ENCODE results near the gene CTSE. TPM values are rescaled to one million over a fixed set of nuclear protein-coding genes. Genes with fewer than 3 reads are reported as not detected.
"Not testable (repeated sequence)": the region's sequence is repeated elsewhere in the genome, so short reads cannot be mapped to it uniquely, and the experiment has no call there.

The CTSE gene
- total RNA-seq, 1 experiment from 2014 or later = 0.48 TPM

- Histone ChIP-seq H3K27me3 (replicated peaks; ENCODE audit: control insufficient read depth, insufficient read depth, low read length) (no peaks in the 10 kb centered on the region), H3K4me3 (ENCODE audit: low read depth, low read length) (no peak overlapping the region), H3K9me3 (no peaks in the 10 kb centered on the region), H3K36me3 (ENCODE audit: control insufficient read depth, insufficient read depth, low read length) (no peaks in the 10 kb centered on the region), H3K4me1 (0 out of 2 replicates have a peak, but pooled peaks cover 6% of the 10 kb centered on the region)
- Mint-ChIP-seq H3K36me3 (ENCODE audit: insufficient read depth, unreplicated experiment) (no peaks in the 10 kb centered on the region), H3K9me3 (ENCODE audit: unreplicated experiment) (peaks cover 8% of the 10 kb centered on the region), H3K27me3 (ENCODE audit: insufficient read depth, unreplicated experiment) (peaks cover 3% of the 10 kb centered on the region), H3K27ac (ENCODE audit: unreplicated experiment) (no peak overlapping the region), H3K4me3 (ENCODE audit: unreplicated experiment) (no peak overlapping the region), H3K4me1 (ENCODE audit: low read depth, unreplicated experiment) (no peaks in the 10 kb centered on the region)
- ChIA-PET CTCF (interaction anchor here (0.6 kb wide), 1 partner anchor 61 kb away, joined by 3 read pairs; no protein-coding TSS in a partner anchor), POLR2A (no interaction called here)
- intact Hi-C loops (cut with micrococcal nuclease; ENCODE audit: unreplicated experiment) = no loop called here
- DNase-seq = no peak
- TF ChIP-seq CTCF (IDR thresholded peaks at IDR 0.05; ENCODE audit: insufficient read depth in 1 of 2, low read depth in 1 of 2, low read length in 1 of 2, severe bottlenecking in 1 of 2, unreplicated experiment in 1 of 2) = no peak
- BruUV-seq (replicated peaks) = no TSS peak
Observed at GRCh38 chr1:206067486-206068227, 44.0 kb upstream of the CTSE start.

- CTCF ChIA-PET = no interaction called here
- Histone ChIP-seq H3K9me3 (no peaks in the 10 kb centered on the region), H3K4me1 (0 out of 2 replicates have a peak, but pooled peaks cover 6% of the 10 kb centered on the region), H3K4me3 (ENCODE audit: low read depth, low read length) (no peak overlapping the region), H3K27me3 (replicated peaks; ENCODE audit: control insufficient read depth, insufficient read depth, low read length) (no peaks in the 10 kb centered on the region), H3K36me3 (ENCODE audit: control insufficient read depth, insufficient read depth, low read length) (no peaks in the 10 kb centered on the region)
- H3K4me1 Mint-ChIP-seq (ENCODE audit: low read depth, unreplicated experiment) = no peaks in the 10 kb centered on the region
- H3K9me3 Mint-ChIP-seq (ENCODE audit: unreplicated experiment) = peaks cover 10% of the 10 kb centered on the region
- POLR2A ChIA-PET = no interaction called here
- intact Hi-C loops (cut with micrococcal nuclease; ENCODE audit: unreplicated experiment) = no loop called here
- BruUV-seq (replicated peaks) = no TSS peak
- no peak for DNase-seq
- TF ChIP-seq CTCF (IDR thresholded peaks at IDR 0.05; ENCODE audit: insufficient read depth in 1 of 2, low read depth in 1 of 2, low read length in 1 of 2, severe bottlenecking in 1 of 2, unreplicated experiment in 1 of 2) = no peak
- H3K4me3 Mint-ChIP-seq (ENCODE audit: unreplicated experiment) = no peak overlapping the region
- H3K27ac Mint-ChIP-seq (ENCODE audit: unreplicated experiment) = no peak overlapping the region
- H3K36me3 Mint-ChIP-seq (ENCODE audit: insufficient read depth, unreplicated experiment) = no peaks in the 10 kb centered on the region
- H3K27me3 Mint-ChIP-seq (ENCODE audit: insufficient read depth, unreplicated experiment) = peaks cover 3% of the 10 kb centered on the region
Observed at GRCh38 chr1:206066479-206067171, 42.9 kb upstream of the CTSE start.

- Histone ChIP-seq H3K4me1 (0 out of 2 replicates have a peak, but pooled peaks cover 6% of the 10 kb centered on the region), H3K27me3 (replicated peaks; ENCODE audit: control insufficient read depth, insufficient read depth, low read length) (no peaks in the 10 kb centered on the region), H3K36me3 (ENCODE audit: control insufficient read depth, insufficient read depth, low read length) (no peaks in the 10 kb centered on the region), H3K4me3 (ENCODE audit: low read depth, low read length) (no peak overlapping the region), H3K9me3 (no peaks in the 10 kb centered on the region)
- intact Hi-C loops (cut with micrococcal nuclease; ENCODE audit: unreplicated experiment) = no loop called here
- no peaks in the 10 kb centered on the region for H3K36me3 Mint-ChIP-seq (ENCODE audit: insufficient read depth, unreplicated experiment)
- H3K27me3 Mint-ChIP-seq (ENCODE audit: insufficient read depth, unreplicated experiment) = peaks cover 3% of the 10 kb centered on the region
- no peak overlapping the region for H3K27ac Mint-ChIP-seq (ENCODE audit: unreplicated experiment)
- H3K4me3 Mint-ChIP-seq (ENCODE audit: unreplicated experiment) = no peak overlapping the region
- H3K4me1 Mint-ChIP-seq (ENCODE audit: low read depth, unreplicated experiment) = no peaks in the 10 kb centered on the region
- CTCF ChIA-PET = no interaction called here
- no TSS peak for BruUV-seq (replicated peaks)
- POLR2A ChIA-PET = no interaction called here
- no peak for TF ChIP-seq CTCF (IDR thresholded peaks at IDR 0.05; ENCODE audit: insufficient read depth in 1 of 2, low read depth in 1 of 2, low read length in 1 of 2, severe bottlenecking in 1 of 2, unreplicated experiment in 1 of 2)
- DNase-seq = no peak
- peaks cover 10% of the 10 kb centered on the region for H3K9me3 Mint-ChIP-seq (ENCODE audit: unreplicated experiment)
Observed at GRCh38 chr1:206065547-206066145, 42.0 kb upstream of the CTSE start.

GRCh38 chr1:206064501-206064900, 40.8 kb upstream of the CTSE start:
- POLR2A ChIA-PET; H3K27ac Mint-ChIP-seq (ENCODE audit: unreplicated experiment); H3K4me3 Mint-ChIP-seq (ENCODE audit: unreplicated experiment); H3K36me3 ChIP-seq (ENCODE audit: control insufficient read depth, insufficient read depth, low read length); DNase-seq; H3K9me3 ChIP-seq; H3K27me3 Mint-ChIP-seq (ENCODE audit: insufficient read depth, unreplicated experiment); CTCF ChIA-PET; H3K4me1 Mint-ChIP-seq (ENCODE audit: low read depth, unreplicated experiment); H3K36me3 Mint-ChIP-seq (ENCODE audit: insufficient read depth, unreplicated experiment); H3K27me3 ChIP-seq (replicated peaks; ENCODE audit: control insufficient read depth, insufficient read depth, low read length); H3K9me3 Mint-ChIP-seq (ENCODE audit: unreplicated experiment); H3K4me3 ChIP-seq (ENCODE audit: low read depth, low read length); BruUV-seq (replicated peaks); intact Hi-C loops (cut with micrococcal nuclease; ENCODE audit: unreplicated experiment); H3K4me1 ChIP-seq: not testable (repeated sequence)

Measured in Caco-2 (cell line).